Activated CD4-positive, alpha-beta memory T cell treated with anti-CD3 and anti-CD28 coated beads, Interleukin-2, amount 10 ng/mL, durations not matched to agents 7 days and 5 days (primary cell): ENCODE measurements around the gene MICB. TPM values are rescaled to one million over a fixed set of nuclear protein-coding genes. Genes with fewer than 3 reads are reported as not detected.
"Not testable (repeated sequence)": the region's sequence is repeated elsewhere in the genome, so short reads cannot be mapped to it uniquely, and the experiment has no call there.

ENCODE experiments used
- CTCF ChIA-PET: fragments of 350-600 bp; sonication (Branson Sonifier 250); formaldehyde crosslinking; loops from one replicate; lab custom pipeline; 2021; ENCODE audit warnings: antibody characterized with exemption, inconsistent platforms; lab: Charles Lee
- POLR2A ChIA-PET: fragments of 350-600 bp; sonication (Branson Sonifier 250); formaldehyde crosslinking; loops from one replicate; lab custom pipeline; 2021; ENCODE audit warnings: antibody characterized with exemption; lab: Charles Lee
- DNase-seq: peaks from one replicate; pipeline ENCODE4 v3.0.0-alpha.2; 2020
- H3K27ac Mint-ChIP-seq: one replicate; pipeline ENCODE4 v1.8.0; 2021; ENCODE audit warnings: mild to moderate bottlenecking, mixed read lengths
- H3K27me3 Mint-ChIP-seq: one replicate; pipeline ENCODE4 v1.8.0; 2021; ENCODE audit warnings: mixed read lengths
- H3K36me3 Mint-ChIP-seq: one replicate; pipeline ENCODE4 v1.8.0; 2021; ENCODE audit warnings: low read depth, mixed read lengths
- H3K4me1 Mint-ChIP-seq: one replicate; pipeline ENCODE4 v1.8.0; 2021; ENCODE audit warnings: mixed read lengths
- H3K4me3 Mint-ChIP-seq: one replicate; pipeline ENCODE4 v1.8.0; 2021; ENCODE audit warnings: mild to moderate bottlenecking, mixed read lengths
- H3K9me3 Mint-ChIP-seq: one replicate; pipeline ENCODE4 v1.8.0; 2021; ENCODE audit warnings: mixed read lengths
- total RNA-seq, 2 experiments: library from RNA; stranded (reverse); gene quantifications; one replicate each; pipeline ENCODE4 v1.2.3, GENCODE V29; 2021

Gene MICB
- total RNA-seq, 2 experiments from 2014 or later = 60.8 to 62.9 TPM

GRCh38 chr6:31546958-31547726 lies 49.2 kb downstream of the MICB start, which contains the start of gene NFKBIL1:
NFKBIL1 (plus strand) TSS chr6:31547608; CDS start chr6:31547695, 87 bp downstream.
- CTCF ChIA-PET = interaction anchor here (0.9 to 24.6 kb wide), 5 partner anchors 35 to 116 kb away, joined by 3 to 751 read pairs (median 5); partner anchors contain the start of genes LST1, LTB, NCR3 and PRRC2A
- peak; percentile 93 for DNase-seq

GRCh38 chr6:31547727-31548543 lies 50.0 kb downstream of the MICB start:
- H3K4me1 Mint-ChIP-seq = peaks cover 59% of the 10 kb centered on the region
- H3K4me3 Mint-ChIP-seq = peak overlapping the region; percentile 76
- ChIA-PET POLR2A (interaction anchor here (0.7 to 9.9 kb wide), 13 partner anchors 11 to 190 kb away, joined by 3 to 267 read pairs (median 7); partner anchors contain the start of genes BAG6, CLIC1, GPANK1 and LST1), CTCF (interaction anchor here (0.7 to 24.6 kb wide), 8 partner anchors 11 to 280 kb away, joined by 3 to 751 read pairs (median 3); partner anchors contain the start of genes HSPA1B, LST1, LTB and NCR3)
- peaks cover 19% of the 10 kb centered on the region for H3K36me3 Mint-ChIP-seq
- H3K27ac Mint-ChIP-seq = peak overlapping the region; percentile 69
- no peaks in the 10 kb centered on the region for H3K9me3 Mint-ChIP-seq
- no peaks in the 10 kb centered on the region for H3K27me3 Mint-ChIP-seq
- no peak for DNase-seq

More at GRCh38 chr6:31546958-31547726, 49.2 kb downstream of the MICB start, which contains the start of gene NFKBIL1:
- Mint-ChIP-seq H3K4me3 (peak within 1 kb of the TSS; percentile 76), H3K36me3 (peaks cover 16% of the 10 kb centered on the region), H3K27ac (peak within 1 kb of the TSS; percentile 69), H3K4me1 (peaks cover 62% of the 10 kb centered on the region), H3K9me3 (no peaks in the 10 kb centered on the region), H3K27me3 (no peaks in the 10 kb centered on the region)
- POLR2A ChIA-PET = interaction anchor here (0.5 to 9.9 kb wide), 13 partner anchors 12 to 191 kb away, joined by 3 to 267 read pairs (median 7); partner anchors contain the start of genes AIF1, BAG6, CLIC1 and GPANK1

- no peak for DNase-seq
- Mint-ChIP-seq H3K4me3 (peak overlapping the region; percentile 76), H3K4me1 (peaks cover 54% of the 10 kb centered on the region), H3K36me3 (peaks cover 19% of the 10 kb centered on the region), H3K27me3 (no peaks in the 10 kb centered on the region), H3K27ac (peak overlapping the region; percentile 36), H3K9me3 (no peaks in the 10 kb centered on the region)
- ChIA-PET CTCF (interaction anchor here (0.7 to 24.6 kb wide), 7 partner anchors 11 to 279 kb away, joined by 3 to 751 read pairs (median 3); partner anchors contain the start of genes HSPA1B, LST1, LTB and NCR3), POLR2A (interaction anchor here (0.7 to 9.9 kb wide), 8 partner anchors 11 to 189 kb away, joined by 3 to 267 read pairs (median 9); partner anchors contain the start of genes BAG6, GPANK1, LST1 and LTB)
Measured at GRCh38 chr6:31548544-31548873, 50.6 kb downstream of the MICB start.

GRCh38 chr6:31551371-31551770 lies 53.4 kb downstream of the MICB start:
- CTCF ChIA-PET = interaction anchor here (0.7 to 24.6 kb wide), 18 partner anchors 9 to 275 kb away, joined by 3 to 751 read pairs (median 6); partner anchors contain the start of genes DDX39B, GPANK1, LST1 and LTB
- H3K4me3 Mint-ChIP-seq, H3K9me3 Mint-ChIP-seq, H3K27me3 Mint-ChIP-seq: not testable (repeated sequence)
- peaks cover 25% of the 10 kb centered on the region for H3K36me3 Mint-ChIP-seq
- peak; percentile 77 for DNase-seq
- POLR2A ChIA-PET = interaction anchor here (0.6 to 9.9 kb wide), 13 partner anchors 8 to 279 kb away, joined by 3 to 267 read pairs (median 4); partner anchors contain the start of genes BAG6, DDX39B, LST1 and LTA
- peaks cover 53% of the 10 kb centered on the region for H3K4me1 Mint-ChIP-seq
- peak overlapping the region; percentile 47 for H3K27ac Mint-ChIP-seq

- Mint-ChIP-seq H3K36me3 (peaks cover 44% of the 10 kb centered on the region), H3K4me1 (peaks cover 60% of the 10 kb centered on the region), H3K27me3 (peaks cover 5% of the 10 kb centered on the region), H3K27ac (no peak overlapping the region), H3K9me3 (no peaks in the 10 kb centered on the region), H3K4me3 (no peak overlapping the region)
- CTCF ChIA-PET = interaction anchor here (0.8 to 24.6 kb wide), 4 partner anchors 19 to 42 kb away, joined by 4 to 751 read pairs (median 6); partner anchors contain the start of genes LTB, NCR3 and TNF
- DNase-seq = no peak
- POLR2A ChIA-PET = interaction anchor here (2.0 to 34.7 kb wide), 3 partner anchors 15 to 62 kb away, joined by 5 to 1578 read pairs (median 7); partner anchors contain the start of genes DDX39B, LST1, LTA and LTB
Measured at GRCh38 chr6:31556307-31556706, 58.4 kb downstream of the MICB start.

- no peak for DNase-seq
- Mint-ChIP-seq H3K27me3 (peaks cover 14% of the 10 kb centered on the region), H3K27ac (no peak overlapping the region), H3K36me3 (peaks cover 47% of the 10 kb centered on the region), H3K4me3 (no peak overlapping the region), H3K4me1 (peaks cover 62% of the 10 kb centered on the region), H3K9me3 (no peaks in the 10 kb centered on the region)
- ChIA-PET CTCF (interaction anchor here (0.7 to 24.6 kb wide), 6 partner anchors 11 to 275 kb away, joined by 3 to 751 read pairs (median 6); partner anchors contain the start of genes ATP6V1G2, NCR3 and TNF), POLR2A (interaction anchor here (1.6 to 34.7 kb wide), 6 partner anchors 9 to 63 kb away, joined by 4 to 1578 read pairs (median 10); partner anchors contain the start of genes ATP6V1G2, DDX39B, LST1 and LTA)
Measured at GRCh38 chr6:31557443-31558317, 59.7 kb downstream of the MICB start.

- ChIA-PET POLR2A (interaction anchor here (1.1 to 34.7 kb wide), 7 partner anchors 10 to 177 kb away, joined by 3 to 1578 read pairs (median 13); partner anchors contain the start of genes ATP6V1G2, BAG6, DDX39B and LST1), CTCF (interaction anchor here (1.1 to 24.6 kb wide), 5 partner anchors 10 to 40 kb away, joined by 6 to 751 read pairs (median 15); partner anchors contain the start of genes LTB, NCR3 and TNF)
- DNase-seq = no peak
- H3K4me3 Mint-ChIP-seq = peak overlapping the region; percentile 66
- peaks cover 51% of the 10 kb centered on the region for H3K36me3 Mint-ChIP-seq
- H3K27me3 Mint-ChIP-seq = peaks cover 19% of the 10 kb centered on the region
- peaks cover 66% of the 10 kb centered on the region for H3K4me1 Mint-ChIP-seq
- H3K9me3 Mint-ChIP-seq = no peaks in the 10 kb centered on the region
- no peak overlapping the region for H3K27ac Mint-ChIP-seq
Measured at GRCh38 chr6:31558318-31558625, 60.3 kb downstream of the MICB start.

GRCh38 chr6:31558631-31559500 lies 60.9 kb downstream of the MICB start:
- Mint-ChIP-seq H3K9me3 (no peaks in the 10 kb centered on the region), H3K4me1 (peaks cover 68% of the 10 kb centered on the region), H3K36me3 (peaks cover 53% of the 10 kb centered on the region), H3K27me3 (peaks cover 22% of the 10 kb centered on the region), H3K27ac (peak overlapping the region; percentile 61), H3K4me3 (peak overlapping the region; percentile 66)
- POLR2A ChIA-PET = interaction anchor here (0.7 to 34.7 kb wide), 13 partner anchors 8 to 179 kb away, joined by 3 to 1578 read pairs (median 5); partner anchors contain the start of genes ATP6V1G2, BAG6, C6orf47 and DDX39B
- CTCF ChIA-PET = interaction anchor here (0.6 to 24.6 kb wide), 7 partner anchors 9 to 39 kb away, joined by 3 to 751 read pairs (median 10); partner anchors contain the start of genes LTB, NCR3 and TNF
- peak; percentile 69 for DNase-seq

- ChIA-PET CTCF (interaction anchor here (0.6 to 24.6 kb wide), 10 partner anchors 8 to 97 kb away, joined by 3 to 751 read pairs (median 4); partner anchors contain the start of genes LTB, NCR3 and TNF), POLR2A (interaction anchor here (0.7 to 34.7 kb wide), 13 partner anchors 8 to 179 kb away, joined by 3 to 1578 read pairs (median 5); partner anchors contain the start of genes ATP6V1G2, BAG6, C6orf47 and DDX39B)
- Mint-ChIP-seq H3K4me3 (peak overlapping the region; percentile 66), H3K9me3 (no peaks in the 10 kb centered on the region), H3K27me3 (peaks cover 24% of the 10 kb centered on the region), H3K36me3 (peaks cover 54% of the 10 kb centered on the region), H3K27ac (peak overlapping the region; percentile 61), H3K4me1 (peaks cover 68% of the 10 kb centered on the region)
- no peak for DNase-seq
Measured at GRCh38 chr6:31559606-31559957, 61.6 kb downstream of the MICB start.
